HG03432 (cell line): ENCODE measurements around the gene MCEMP1.

Source experiments
- ATAC-seq: cut with Tn5 transposase; IDR thresholded peaks from one replicate; pipeline ENCODE4 v1.9.1; 2021; ENCODE audit warnings: mild to moderate bottlenecking, moderate library complexity; ENCODE audit not compliant: unreplicated experiment

The MCEMP1 gene

DNA sequence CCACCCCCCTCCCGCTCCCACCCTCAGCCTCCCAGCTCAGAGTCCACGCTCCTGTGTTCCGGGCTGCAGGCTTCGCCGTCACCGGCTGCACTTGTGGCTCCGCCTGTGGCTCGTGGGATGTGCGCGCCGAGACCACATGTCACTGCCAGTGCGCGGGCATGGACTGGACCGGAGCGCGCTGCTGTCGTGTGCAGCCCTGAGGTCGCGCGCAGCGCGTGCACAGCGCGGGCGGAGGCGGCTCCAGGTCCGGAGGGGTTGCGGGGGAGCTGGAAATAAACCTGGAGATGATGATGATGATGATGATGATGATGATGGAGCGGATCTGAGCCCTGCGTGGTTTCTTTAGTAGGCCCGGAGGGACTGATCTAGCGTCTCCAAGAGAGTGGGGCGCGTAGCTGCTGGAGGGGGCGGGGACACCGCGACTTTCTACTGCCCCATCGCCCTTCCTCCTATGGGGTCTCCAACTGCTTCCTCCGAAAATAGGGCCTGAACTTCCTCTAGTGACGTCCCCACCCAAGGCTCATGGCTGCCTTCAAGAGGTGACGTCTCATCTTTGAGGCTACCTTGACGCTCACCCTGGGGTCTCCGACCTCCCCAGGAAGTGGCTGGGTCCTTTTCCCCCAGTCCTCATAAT is 6.6 kb upstream of the MCEMP1 start:
- ATAC-seq: no peak

DNA sequence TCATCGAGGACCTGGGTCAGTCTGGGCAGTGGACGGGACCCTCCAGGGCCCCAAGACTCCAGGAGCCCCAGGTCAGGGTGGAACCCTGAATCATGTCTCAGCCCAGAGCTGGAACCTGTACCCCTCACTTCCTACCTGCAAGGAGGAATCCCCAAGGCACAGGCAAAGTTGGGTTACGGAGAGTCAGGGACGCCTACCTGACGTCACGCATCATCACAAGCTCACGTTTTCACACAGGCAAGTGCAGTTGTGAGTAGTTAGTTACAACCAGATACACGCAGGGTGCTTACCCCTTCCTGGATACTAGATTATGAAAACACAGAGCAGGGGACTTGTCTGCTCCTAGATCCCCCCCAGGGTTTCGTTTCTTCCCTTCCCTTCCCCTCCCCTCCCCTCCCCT is 6.1 kb upstream of the MCEMP1 start:
- no peak for ATAC-seq

DNA sequence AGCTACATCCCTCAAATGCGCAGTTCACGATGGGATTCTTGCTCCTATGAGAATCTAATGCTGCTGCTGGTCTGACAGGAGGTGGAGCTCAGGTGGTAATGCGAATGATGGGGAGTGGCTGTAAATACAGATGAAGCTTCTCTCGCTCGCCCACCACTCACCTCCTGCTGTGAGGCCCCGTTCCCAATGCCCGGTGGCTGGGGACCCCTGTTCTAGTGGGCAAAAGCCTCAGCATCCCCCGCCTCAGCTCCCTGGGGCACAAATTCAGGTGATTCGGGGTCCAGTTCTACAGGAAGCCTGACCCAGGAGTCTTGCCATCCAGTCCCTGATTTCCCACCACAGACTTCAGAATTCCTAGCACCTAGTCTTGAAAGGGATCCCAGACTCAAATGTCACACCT is 4.4 kb upstream of the MCEMP1 start:
- ATAC-seq: no peak

DNA sequence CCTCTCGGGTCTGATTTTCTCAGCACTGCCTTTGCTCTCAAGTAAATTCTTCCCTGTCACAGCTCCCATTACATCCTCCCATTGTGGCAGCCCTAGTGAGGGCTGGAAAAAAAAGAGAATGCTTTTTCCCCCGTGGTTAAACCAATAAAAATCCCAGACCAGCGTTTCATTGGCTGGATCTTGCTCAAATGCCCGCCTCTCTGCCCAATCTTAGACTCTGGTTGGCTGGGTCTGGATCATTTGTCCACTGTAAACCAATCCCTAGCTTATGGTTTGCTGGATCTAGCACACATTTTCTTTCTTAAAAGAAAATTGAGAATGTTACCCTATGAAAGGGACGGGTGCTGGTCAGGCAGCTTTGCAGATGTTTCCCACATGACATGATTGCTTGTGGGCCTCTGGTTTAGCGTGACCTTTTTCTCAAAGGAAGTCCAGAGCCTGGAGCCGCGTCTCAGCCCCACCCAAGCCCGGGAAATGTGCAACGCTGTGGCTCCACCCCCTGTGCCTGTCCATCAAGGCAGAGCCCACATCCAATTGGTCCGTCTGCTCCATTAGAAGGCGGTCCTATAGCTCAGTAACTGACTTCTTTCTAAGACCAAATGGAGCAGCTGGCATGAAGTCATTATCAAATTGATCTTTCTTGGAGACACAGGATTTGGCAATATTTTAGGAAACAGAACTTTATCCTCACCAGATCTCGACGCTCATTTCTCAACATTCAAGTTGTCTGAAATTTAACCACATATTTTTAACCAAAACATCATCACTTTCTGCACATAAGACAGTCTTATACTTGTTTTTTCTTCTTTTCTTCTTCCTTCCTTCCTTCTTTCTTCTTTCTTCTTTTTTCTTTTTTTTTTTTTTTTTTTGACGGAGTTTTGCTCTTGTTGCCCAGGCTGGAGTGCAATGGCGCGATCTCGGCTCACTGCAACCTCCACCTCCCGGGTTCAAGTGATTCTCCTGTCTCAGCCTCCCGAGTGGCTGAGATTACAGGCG is 2.6 kb upstream of the MCEMP1 start:
- no peak for ATAC-seq

DNA sequence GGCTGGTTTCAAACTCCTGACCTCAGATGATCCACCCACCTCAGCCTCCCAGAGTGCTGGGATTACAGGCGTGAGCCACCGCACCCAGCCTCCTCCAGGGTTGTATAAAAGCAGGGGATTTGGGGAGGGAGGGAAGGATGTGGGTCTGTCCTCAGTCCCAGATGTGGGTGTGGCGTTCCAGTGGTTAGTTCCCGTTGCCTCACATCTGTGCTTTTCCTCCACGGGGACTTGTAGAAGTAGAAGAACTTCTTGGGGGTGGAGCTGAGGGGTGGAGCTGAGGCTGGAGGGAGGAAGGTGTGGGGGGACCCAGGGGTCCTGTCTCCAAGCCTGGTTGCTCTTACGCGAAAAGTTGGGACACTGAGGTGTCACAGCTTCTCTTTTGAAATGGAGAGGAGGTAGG is 514 bp upstream of the MCEMP1 start:
- ATAC-seq: no peak

DNA sequence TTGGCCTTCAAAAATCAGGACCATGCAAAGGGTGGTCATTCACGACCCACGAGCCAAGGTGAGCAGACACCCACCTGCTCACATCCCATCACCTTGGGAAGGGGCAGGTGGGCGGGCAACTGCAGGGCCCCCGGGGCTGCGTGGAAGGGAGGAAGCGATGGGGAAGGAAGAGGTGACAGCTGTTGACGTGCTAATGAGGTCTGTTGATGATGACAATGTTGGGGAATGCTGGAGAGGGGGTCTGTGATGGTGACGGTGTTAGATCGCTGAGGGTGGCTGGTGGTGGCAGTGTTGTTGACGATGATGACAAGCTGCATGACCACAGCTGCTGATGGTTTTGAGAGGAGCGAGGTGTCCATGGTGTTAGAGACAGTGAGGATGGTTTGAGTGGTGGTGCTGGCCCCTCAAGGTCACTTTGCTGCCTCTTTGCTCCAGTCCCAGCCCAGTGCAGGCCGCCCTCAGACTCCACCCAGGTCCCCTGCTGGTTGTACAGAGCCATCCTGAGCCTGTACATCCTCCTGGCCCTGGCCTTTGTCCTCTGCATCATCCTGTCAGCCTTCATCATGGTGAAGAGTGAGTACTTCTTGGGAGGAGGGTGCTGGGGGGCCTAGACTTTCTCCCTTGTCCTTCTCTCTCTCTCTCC is 900 bp downstream of the MCEMP1 start:
- no peak for ATAC-seq

DNA sequence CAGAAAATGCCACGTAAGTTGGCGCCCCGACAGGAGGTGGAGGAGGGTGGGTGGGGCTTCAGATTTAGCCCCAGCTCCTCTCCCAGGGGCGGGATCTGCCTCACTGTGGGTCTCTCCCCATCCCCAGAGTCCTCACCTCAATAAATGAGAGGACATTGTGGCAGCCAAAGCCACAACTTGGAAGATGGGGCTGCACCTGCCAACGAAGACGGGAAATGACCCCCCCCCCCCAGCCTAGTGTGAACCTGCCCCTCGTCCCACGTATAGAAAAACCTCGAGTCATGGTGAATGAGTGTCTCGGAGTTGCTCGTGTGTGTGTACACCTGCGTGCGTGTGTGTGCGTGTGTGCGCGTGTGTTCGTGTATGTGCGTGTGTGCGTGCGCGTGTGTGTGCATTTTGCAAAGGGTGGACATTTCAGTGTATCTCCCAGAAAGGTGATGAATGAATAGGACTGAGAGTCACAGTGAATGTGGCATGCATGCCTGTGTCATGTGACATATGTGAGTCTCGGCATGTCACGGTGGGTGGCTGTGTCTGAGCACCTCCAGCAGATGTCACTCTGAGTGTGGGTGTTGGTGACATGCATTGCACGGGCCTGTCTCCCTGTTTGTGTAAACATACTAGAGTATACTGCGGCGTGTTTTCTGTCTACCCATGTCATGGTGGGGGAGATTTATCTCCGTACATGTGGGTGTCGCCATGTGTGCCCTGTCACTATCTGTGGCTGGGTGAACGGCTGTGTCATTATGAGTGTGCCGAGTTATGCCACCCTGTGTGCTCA is 2.3 kb downstream of the MCEMP1 start:
- ATAC-seq: no peak

DNA sequence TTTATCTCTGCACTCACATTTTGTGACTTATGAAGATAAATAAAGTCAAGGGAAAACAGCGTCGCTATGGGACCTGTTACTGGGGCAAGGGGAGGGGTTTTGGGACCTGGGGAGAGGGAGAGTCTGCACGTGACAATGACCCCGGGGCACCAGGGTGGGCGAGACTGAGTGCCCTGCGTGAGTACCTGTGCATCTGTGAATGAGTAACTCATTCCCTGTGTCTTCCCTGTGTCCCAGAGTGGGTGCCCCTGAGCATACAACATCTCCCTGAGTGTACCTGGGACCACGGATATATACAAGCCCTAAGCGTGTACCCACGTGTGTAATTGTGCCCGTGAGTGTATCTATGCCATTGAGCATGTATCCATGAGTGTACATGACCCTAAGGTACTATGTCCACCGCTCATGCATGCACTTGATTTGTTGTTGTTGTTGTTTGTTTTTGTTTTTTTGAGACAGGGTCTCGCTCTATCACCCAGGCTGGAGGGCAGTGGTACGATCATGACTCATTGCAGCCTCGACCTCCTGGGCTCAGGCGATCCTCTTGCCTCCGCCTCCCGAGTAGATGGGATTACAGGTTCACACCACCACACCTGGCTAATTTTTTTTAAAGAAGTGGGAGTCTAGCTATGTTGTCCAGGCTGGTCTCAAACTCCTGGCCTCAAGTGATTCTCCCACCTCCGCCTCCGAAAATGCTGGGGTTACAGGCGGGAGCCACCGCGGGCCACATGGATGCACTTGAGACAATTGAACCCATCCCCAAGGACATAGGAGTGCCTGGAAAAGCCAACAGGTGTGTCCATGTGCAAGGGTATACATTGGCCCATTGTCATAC is 3.1 kb downstream of the MCEMP1 start:
- ATAC-seq: no peak

DNA sequence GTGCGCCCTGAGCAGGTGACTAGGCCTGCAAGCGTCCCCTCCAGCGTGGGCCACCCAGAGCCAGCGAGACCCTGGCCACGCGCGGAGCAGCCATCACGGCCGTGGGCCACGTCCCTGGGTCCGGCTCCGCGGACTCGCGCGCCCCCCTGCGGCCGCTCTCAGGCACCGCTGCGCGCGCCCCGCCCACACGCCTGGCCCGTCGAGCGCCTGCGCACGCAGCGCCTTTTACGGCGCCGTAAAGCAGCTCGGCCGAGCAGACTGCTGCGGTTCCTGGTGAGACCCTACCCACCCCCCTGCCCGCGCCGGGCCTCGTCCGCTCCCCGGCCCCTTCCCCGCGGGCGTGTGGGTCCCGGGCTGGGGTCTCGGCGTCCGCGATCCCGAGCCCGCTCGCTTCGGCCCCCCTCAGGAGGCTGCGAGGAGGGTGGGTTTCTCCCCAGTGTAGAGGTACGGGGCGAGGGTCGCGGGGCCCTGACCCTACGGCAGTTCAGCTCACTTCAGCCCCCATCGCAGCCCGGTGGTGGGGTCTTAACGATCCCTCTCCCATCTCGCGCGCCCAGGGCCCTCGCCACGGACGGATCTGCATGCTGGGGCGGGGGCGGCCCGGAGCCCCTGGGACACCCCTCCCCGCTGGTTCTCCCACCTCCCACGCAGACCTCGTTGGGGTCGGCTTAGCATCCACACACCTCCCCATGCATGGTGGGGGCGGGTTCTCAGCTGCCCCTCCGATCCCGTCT is 3.9 kb downstream of the MCEMP1 start, which contains the start of gene TRAPPC5:
TSS of gene TRAPPC5 (plus strand) at position 228 of the 734 bp plus-strand sequence. CDS start 1,421 bp downstream, outside the sequence.
- peak; percentile 73 for ATAC-seq

DNA sequence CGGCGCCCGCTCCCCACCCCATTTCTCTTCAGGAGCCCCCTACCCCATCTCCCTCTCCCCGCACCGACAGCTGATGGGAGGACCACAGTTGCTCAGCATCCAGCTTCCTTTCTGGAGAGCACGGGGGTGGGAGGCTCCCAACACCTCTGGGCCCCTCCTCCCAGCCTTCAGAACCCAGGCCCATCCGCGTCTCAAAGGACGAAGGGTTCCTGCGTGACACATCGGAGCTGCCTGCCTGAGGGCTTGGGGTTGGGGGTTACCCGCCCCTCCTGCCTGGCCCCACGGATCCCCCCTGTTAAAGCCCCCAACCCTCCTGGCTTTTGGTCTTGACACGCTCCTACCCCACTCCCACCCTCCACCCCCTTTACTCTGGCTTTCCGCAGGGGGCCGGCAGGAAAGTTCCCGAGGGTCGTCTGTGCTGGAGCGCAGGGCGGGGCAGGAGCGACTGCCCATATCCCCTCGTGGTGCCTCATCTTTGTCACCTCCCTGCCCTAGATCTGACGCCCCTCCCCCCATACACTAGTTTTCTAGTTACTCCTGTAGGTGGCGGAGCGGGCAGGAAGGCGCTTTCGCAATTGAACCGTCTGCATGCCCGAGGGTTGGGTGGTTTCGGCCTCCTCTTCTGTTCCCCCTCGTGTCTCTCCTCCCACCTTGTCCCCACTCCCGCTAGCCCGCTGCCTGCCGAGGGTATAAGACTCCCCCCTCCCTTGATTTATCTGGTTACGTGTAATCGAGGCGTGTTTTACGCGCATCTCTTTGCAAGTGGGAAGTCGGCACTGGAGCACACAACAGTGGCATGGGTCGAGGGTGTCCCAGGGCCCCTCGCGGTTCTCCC is 4.7 kb downstream of the MCEMP1 start:
- peak; percentile 7 for ATAC-seq

DNA sequence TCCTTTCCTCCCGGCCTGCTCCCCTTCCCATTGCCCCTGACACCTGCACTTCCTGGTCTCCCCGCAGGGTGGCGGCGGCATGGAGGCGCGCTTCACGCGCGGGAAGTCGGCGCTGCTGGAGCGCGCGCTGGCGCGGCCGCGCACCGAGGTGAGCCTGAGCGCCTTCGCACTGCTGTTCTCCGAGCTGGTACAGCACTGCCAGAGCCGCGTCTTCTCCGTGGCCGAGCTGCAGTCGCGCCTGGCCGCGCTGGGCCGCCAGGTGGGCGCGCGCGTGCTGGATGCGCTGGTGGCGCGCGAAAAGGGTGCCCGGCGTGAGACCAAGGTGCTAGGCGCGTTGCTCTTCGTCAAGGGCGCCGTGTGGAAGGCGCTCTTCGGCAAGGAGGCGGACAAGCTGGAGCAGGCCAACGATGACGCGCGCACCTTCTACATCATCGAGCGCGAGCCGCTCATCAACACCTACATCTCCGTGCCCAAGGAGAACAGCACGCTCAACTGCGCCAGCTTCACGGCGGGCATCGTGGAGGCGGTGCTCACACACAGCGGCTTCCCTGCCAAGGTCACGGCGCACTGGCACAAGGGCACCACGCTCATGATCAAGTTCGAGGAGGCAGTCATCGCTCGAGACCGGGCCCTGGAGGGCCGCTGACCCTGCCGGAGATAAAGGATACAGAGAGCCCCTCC is 5.4 kb downstream of the MCEMP1 start:
- ATAC-seq: no peak

DNA sequence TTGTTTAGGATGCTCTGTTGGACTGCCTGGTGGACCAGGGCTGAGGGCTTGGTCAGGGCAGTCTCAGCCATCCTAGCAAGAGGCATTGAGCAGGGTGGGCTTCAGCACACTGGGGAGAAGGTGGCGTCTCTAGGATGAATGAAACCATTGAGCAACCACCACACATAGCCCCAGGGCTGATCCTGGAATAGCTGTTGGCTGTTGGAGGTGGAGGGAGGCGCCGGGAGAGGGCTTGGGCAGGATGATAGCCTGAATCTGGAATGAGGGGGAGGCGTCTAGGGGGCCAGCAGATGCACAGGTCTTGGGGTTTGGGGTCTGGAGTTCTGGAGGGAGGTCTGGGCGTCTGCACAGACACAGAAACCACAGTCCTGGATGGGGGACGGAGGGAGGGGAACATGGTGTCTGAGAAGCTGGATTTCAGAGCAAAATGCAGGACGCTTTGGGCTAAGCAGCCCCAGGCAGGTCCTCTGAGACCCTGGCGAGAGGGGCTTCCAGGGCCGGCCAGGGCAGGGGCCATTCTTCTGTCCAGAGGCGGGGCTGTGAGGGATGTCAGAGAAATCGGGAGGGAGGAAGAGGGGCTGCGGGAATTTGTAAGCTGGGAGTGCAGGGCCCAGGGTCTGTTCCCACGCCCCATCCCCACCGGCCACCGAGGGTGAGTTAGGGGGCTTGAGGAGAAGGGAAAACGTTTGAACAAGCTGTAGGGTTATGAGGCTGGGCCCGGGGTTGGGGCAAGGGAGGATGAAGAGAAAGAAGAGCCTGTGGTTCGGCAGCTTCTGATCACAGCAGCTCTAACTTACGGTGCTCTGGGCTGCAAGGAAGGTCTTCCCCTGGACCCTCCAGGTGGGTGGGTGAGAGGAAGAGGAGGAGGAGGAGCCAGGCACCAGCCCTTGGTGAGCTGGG is 8.9 kb downstream of the MCEMP1 start:
- ATAC-seq: no peak

DNA sequence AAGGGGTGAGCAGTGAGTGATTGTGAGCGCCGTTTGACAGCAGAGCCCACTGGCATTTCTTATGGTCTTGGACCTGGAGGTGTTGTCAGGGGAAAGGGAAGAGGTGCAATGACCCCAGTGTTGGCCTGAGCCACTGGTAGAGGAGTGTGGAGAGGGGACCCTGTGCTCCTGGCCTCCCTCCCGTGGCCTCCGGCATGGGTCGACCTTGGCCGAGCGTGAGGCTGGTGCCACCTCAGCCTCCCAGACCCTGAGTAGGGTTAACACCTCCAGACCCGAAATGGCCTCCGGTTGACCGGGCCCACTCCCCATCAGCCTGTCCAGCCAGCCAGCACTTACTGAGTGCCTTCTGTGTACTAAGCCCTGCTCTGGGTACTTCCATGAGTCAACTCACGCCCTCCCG is 10.3 kb downstream of the MCEMP1 start:
- ATAC-seq: no peak

DNA sequence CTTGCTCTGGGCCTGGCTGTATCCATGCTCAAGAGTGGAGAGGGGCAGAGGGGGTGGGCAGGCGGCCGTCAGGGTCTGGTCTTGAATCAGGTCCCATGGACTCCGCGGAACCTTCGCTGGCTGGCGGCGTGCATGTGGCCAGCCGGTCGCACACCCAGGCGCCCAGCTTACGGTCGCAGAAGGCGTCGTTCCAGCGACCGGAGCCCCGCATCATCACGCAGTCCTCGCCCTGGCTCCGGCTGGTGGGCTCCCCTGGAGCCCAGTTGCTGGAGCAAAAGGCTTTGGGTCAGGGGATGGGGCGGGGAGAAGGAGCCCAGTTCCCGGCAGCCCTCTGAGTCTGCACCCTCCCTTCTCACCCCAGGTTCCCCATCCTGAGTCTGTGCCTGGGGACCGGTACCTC is 12.3 kb downstream of the MCEMP1 start:
- ATAC-seq: no peak

DNA sequence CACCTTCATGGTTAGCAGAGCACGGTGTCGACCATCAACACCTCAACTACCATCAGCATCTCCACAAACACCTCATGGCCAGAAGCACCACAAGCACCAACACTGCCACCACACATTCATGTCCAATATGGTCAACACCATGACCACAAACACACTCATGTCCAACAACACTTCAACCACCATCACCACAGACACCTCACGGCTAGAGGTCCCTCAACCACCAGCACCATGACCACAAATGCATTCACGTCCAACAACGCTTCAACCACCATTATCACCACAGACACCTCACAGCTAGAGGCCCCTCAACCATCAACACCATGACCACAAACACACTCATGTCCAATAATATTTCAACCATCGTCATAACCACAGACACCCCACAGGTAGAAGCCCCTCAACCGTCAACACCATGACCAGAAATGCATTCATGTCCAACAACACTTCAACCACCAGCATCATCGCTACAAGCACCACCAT is 13.9 kb downstream of the MCEMP1 start:
- no peak for ATAC-seq

DNA sequence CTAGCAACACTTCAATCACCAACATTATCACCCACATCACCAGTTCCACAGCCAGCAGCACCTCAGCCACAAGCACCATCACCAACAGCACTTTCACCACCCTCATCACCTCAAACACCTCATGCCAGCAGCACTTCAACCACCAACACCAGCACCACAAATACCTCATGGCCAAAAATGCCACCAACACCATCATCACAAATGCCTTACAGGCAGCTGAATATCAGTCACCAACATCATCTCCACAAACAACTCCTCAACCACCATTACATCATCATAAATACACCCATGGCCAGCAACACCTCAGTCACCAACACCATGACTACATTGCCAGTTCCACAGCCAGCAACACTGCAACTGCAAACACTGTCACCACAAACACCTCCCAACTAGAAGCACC is 14.6 kb downstream of the MCEMP1 start:
- ATAC-seq: no peak
